ENCODE data around the gene CFAP61. TPM values are rescaled to one million over a fixed set of nuclear protein-coding genes. Genes with fewer than 3 reads are reported as not detected.

CFAP61 gene
- polyA plus RNA-seq, 4 donors, result 2.6 to 4.0 (median 3.3) TPM

GRCh38 chr20:20148779-20149178 is 96.4 kb downstream of the CFAP61 start:
- DNase-seq (ENCODE audit: low read depth in 4 of 4, low spot score in 3 of 4), result no peak

GRCh38 chr20:20150241-20150640 is 97.9 kb downstream of the CFAP61 start:
- DNase-seq (ENCODE audit: low read depth in 4 of 4, low spot score in 3 of 4), result no peak

- DNase-seq (ENCODE audit: low read depth in 4 of 4, low spot score in 3 of 4), result no peak
These were observed 108.2 kb downstream of the CFAP61 start for GRCh38 chr20:20160520-20160919.

- no peak for DNase-seq (ENCODE audit: low read depth in 4 of 4, low spot score in 3 of 4)
These were observed 109.3 kb downstream of the CFAP61 start for GRCh38 chr20:20161611-20162010.

GRCh38 chr20:20167698-20168097 is 115.4 kb downstream of the CFAP61 start:
- DNase-seq (ENCODE audit: low read depth in 4 of 4, low spot score in 3 of 4), result no peak

- DNase-seq (ENCODE audit: low read depth in 4 of 4, low spot score in 3 of 4), result no peak
These were observed 120.9 kb downstream of the CFAP61 start for GRCh38 chr20:20173254-20173653.

- DNase-seq (ENCODE audit: low read depth in 4 of 4, low spot score in 3 of 4), result no peak
These were observed 121.9 kb downstream of the CFAP61 start for GRCh38 chr20:20174089-20174835.

GRCh38 chr20:20181322-20181721 is 129.0 kb downstream of the CFAP61 start:
- DNase-seq (ENCODE audit: low read depth in 4 of 4, low spot score in 3 of 4), result no peak

GRCh38 chr20:20184149-20184548 is 131.8 kb downstream of the CFAP61 start:
- DNase-seq (ENCODE audit: low read depth in 4 of 4, low spot score in 3 of 4), result no peak

- DNase-seq (ENCODE audit: low read depth in 4 of 4, low spot score in 3 of 4), result no peak
These were observed 132.4 kb downstream of the CFAP61 start for GRCh38 chr20:20184706-20185105.

- no peak for DNase-seq (ENCODE audit: low read depth in 4 of 4, low spot score in 3 of 4)
These were observed 136.3 kb downstream of the CFAP61 start for GRCh38 chr20:20188647-20189046.

GRCh38 chr20:20192366-20192765 is 140.0 kb downstream of the CFAP61 start:
- no peak for DNase-seq (ENCODE audit: low read depth in 4 of 4, low spot score in 3 of 4)

GRCh38 chr20:20195021-20195705 is 142.8 kb downstream of the CFAP61 start:
- DNase-seq (ENCODE audit: low read depth in 4 of 4, low spot score in 3 of 4), result no peak

- DNase-seq (ENCODE audit: low read depth in 4 of 4, low spot score in 3 of 4), result no peak
These were observed 144.3 kb downstream of the CFAP61 start for GRCh38 chr20:20196610-20197009.

- no peak for DNase-seq (ENCODE audit: low read depth in 4 of 4, low spot score in 3 of 4)
These were observed 145.7 kb downstream of the CFAP61 start for GRCh38 chr20:20198011-20198410.

GRCh38 chr20:20199361-20200160 is 147.2 kb downstream of the CFAP61 start:
- no peak for DNase-seq (ENCODE audit: low read depth in 4 of 4, low spot score in 3 of 4)

- no peak for DNase-seq (ENCODE audit: low read depth in 4 of 4, low spot score in 3 of 4)
These were observed 148.8 kb downstream of the CFAP61 start for GRCh38 chr20:20201124-20201523.

GRCh38 chr20:20201639-20202038 is 149.3 kb downstream of the CFAP61 start:
- DNase-seq (ENCODE audit: low read depth in 4 of 4, low spot score in 3 of 4), result no peak

GRCh38 chr20:20202768-20203167 is 150.4 kb downstream of the CFAP61 start:
- DNase-seq (ENCODE audit: low read depth in 4 of 4, low spot score in 3 of 4), result no peak

- DNase-seq (ENCODE audit: low read depth in 4 of 4, low spot score in 3 of 4), result no peak
These were observed 151.5 kb downstream of the CFAP61 start for GRCh38 chr20:20203784-20204183.

GRCh38 chr20:20204256-20204655 is 151.9 kb downstream of the CFAP61 start:
- DNase-seq (ENCODE audit: low read depth in 4 of 4, low spot score in 3 of 4), result no peak

Measured in right renal pelvis (tissue), 4 donors.